ENCODE measurements around the gene ROR1.

The ROR1 gene

GRCh38 chr1:63983391-63984256, 209.8 kb downstream of the ROR1 start:
- no peak for DNase-seq

GRCh38 chr1:63984257-63984929, 210.6 kb downstream of the ROR1 start:
- DNase-seq, result no peak

DNA sequence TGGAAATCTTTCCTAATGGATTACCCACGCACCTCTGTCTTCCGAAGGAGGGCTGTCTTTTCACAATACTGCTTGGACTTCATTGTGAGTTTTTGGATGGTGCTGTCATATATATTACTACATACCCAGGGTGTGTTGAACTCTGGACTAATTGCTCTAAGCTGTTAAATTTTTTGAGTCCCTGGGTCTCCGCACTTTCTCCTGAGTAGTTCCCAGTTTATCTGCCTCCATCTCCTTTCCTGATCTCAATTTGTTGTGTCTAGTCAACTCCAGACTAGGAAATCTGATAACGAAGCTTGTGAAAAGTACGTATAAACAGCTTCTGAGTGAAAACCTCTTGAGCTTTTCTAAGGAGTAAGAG, 211.1 kb downstream of the ROR1 start:
- no peak for DNase-seq

GRCh38 chr1:63987014-63987627, 213.3 kb downstream of the ROR1 start:
- no peak for DNase-seq

GRCh38 chr1:63987628-63988024, 213.8 kb downstream of the ROR1 start:
- no peak for DNase-seq

GRCh38 chr1:63988941-63989340, 215.1 kb downstream of the ROR1 start:
- no peak for DNase-seq

- DNase-seq, result no peak
These were observed 217.9 kb downstream of the ROR1 start for GRCh38 chr1:63991685-63992084.

DNA sequence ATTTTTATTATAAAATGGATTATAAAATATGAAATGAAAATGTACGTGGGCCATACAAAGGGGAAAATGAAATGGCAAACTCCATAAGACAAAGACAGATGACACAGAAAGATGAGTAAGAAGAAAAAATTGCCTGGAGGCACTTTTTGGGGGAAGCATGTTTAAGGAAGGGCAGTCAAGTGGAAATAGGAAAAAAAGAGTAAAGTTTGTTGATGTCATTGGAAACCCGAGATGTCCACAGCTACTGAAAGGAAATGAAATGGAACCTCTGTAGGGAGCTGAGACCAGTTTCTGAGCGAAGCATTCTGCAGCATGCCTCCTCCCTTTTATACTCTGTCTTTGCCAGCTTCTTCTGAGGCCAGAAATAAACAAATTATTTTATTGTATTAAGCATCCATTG, 226.2 kb downstream of the ROR1 start:
- no peak for DNase-seq

GRCh38 chr1:64001038-64001437, 227.2 kb downstream of the ROR1 start:
- no peak for DNase-seq

DNA sequence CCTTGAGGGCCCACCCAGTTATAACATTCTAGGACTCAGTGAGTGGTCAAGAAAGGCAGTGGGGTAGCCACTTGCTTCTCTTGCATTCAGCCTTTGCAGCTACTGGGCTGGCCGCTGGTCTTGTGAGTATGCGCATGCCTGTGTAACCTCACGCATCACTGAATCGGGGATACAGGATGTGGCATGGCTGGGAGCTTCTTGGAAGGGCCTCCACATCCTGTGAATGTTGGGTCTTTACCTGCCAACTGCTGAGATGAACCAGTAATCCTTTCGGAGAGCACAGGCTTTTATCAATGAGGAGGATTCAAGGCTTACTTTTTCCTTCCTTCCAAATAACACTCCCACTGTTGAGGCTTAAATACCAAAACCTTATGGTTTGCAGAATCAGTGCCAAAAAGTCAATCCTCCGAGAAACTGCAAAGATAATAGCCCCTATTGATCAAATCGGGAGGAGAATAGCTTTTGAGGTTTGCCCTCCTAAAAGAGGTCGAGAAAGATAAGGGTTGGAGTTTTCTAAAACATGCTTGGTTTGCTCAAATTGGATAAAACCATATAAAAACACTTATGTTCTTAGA, 230.7 kb downstream of the ROR1 start:
- no peak for DNase-seq

GRCh38 chr1:64005801-64006200, 232.0 kb downstream of the ROR1 start:
- DNase-seq, result peak; percentile 6

GRCh38 chr1:64006276-64007051, 232.6 kb downstream of the ROR1 start:
- DNase-seq, result peak; percentile 45

DNA sequence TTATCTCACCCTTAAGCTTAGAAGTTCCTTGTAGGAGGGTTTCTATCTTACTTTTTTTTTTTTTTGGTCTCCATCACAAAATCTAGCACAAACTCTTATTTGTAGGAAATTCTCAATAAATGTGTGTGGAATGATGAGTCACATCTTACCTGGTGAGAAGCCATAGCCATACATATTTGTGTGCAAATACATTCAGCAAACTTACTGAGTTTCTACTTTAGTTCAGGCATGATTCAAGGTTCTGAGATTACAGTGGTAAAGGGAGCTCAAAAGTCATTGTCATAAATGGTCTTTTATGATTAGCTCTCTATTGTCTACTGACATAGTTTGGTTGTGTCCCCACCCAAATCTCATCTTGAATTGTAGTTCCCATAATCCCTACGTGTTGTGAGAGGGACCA, 236.5 kb downstream of the ROR1 start:
- no peak for DNase-seq

GRCh38 chr1:64013395-64013794, 239.6 kb downstream of the ROR1 start:
- no peak for DNase-seq

DNA sequence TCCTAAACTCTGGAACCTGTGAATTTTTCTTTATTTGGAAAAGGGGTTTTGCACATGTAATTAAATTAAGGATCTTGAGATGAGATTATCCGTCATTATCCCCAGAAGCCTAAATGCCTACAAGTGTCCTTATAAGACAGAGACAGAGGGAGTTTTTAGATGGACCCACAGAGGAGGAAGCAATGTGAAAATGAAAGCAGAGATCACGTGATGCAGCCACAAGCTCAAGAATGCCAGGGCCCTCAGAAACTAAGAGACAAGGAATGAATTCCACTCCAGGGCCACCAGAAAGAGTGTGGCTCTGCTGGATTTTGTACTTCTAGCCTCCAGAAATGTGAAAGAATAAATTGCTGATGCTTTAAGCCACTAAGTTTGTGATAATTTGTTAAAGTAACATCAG, 246.0 kb downstream of the ROR1 start:
- no peak for DNase-seq

DNA sequence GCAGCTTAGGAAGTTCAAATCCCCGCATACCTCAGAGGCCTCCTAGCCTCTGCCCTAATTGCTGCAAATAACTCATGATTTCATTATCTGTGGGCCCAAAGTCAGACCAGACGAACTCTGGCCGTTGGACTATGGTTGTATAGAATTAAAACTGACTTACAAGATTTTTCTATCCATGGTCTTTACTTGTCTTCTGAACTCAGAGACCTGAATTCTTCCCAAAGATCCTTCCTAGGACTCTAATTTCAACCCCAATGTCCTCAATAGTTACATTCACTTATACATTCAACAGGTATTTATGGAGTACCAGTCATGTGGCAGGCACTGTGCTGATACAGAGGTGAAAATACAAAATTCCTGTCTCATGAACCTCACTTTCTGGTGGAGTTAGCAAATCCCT, 247.2 kb downstream of the ROR1 start:
- DNase-seq, result no peak

- DNase-seq, result no peak
These were observed 251.2 kb downstream of the ROR1 start for GRCh38 chr1:64025051-64025450.

DNA sequence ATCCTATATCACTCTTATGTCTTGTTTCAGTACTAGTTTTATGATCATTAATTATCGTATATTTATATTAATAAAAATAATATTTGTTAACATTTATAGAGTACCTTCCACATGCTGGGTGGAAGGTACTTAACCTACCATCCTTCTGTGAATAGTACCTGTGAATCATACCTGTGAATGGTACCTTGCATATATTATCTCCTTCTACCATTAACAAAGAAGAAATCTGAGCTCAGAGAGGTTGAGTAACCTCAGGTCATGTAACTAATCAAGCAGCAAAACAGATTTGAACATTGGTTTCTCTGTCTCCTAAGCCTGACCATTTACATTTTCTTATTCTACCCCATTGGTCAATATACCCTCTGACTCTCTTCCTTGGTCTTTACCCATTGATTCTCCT, 255.2 kb downstream of the ROR1 start:
- no peak for DNase-seq

DNA sequence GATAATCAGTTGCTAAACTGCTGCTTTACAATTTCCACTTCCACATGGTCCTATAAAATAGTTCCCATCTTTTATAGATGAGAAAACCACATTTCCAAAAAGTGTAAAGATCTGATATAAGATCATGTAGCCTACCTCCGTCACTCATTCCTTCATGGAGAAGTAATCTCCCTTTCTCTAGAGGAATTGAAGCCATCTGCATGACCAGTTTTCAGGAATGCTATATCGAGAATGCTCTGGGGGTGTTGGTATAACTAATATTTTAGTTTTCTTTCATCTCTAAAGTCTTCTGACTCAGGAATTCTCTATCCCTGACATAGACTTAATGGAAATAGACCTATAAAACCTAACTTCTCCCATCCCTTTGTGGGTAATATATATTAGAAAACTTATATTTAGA, 256.6 kb downstream of the ROR1 start:
- DNase-seq, result no peak

DNA sequence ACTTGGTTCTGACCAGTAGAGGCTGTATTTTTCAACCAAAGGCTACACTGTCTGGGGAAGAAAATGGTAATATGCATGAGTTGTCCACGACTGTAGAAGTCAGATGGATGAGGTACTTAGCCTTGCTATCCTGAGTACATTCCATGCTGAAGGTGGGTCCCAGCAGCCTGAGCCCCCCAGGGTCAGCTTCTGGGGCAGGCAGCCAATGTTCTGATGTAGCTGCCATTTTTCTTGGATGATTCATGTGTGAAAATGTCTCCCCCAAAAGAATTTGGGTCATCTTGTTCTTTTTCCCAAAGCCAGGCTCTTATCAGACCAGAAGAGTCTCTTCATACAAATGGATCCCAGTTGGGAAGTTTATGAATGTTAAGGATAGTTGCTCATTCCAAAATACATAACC, 257.4 kb downstream of the ROR1 start:
- DNase-seq, result no peak

GRCh38 chr1:64033667-64034220, 259.9 kb downstream of the ROR1 start:
- DNase-seq, result no peak

- no peak for DNase-seq
These were observed 262.7 kb downstream of the ROR1 start for GRCh38 chr1:64036549-64036948.

DNA sequence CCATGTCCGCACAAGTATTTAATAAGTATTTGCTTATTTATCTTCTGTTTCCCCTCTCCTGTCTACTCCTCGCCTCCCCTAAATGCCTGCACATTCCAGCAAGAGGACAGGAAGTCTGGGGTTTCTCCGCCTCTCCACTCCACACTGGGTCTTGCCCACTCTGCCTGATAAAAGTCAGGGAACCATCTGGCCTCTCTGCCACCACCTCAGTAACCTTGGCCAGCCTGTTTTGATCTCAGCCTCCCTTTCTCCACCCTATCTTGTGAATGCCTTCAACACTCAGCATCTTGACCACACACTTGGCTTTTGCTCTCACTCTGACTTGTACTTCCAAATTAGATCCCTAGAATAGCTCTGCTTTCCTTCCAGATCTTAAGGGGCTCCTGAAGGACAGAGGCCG, 264.3 kb downstream of the ROR1 start:
- no peak for DNase-seq

Measured in COR-L47 (cell line).